GM19438 (cell line): ENCODE measurements around the gene ADSS1.

Experiments used
- ATAC-seq: cut with Tn5 transposase; IDR thresholded peaks from one replicate; pipeline ENCODE4 v1.9.1; 2021; ENCODE audit warnings: low read depth; ENCODE audit not compliant: unreplicated experiment

Gene ADSS1

DNA sequence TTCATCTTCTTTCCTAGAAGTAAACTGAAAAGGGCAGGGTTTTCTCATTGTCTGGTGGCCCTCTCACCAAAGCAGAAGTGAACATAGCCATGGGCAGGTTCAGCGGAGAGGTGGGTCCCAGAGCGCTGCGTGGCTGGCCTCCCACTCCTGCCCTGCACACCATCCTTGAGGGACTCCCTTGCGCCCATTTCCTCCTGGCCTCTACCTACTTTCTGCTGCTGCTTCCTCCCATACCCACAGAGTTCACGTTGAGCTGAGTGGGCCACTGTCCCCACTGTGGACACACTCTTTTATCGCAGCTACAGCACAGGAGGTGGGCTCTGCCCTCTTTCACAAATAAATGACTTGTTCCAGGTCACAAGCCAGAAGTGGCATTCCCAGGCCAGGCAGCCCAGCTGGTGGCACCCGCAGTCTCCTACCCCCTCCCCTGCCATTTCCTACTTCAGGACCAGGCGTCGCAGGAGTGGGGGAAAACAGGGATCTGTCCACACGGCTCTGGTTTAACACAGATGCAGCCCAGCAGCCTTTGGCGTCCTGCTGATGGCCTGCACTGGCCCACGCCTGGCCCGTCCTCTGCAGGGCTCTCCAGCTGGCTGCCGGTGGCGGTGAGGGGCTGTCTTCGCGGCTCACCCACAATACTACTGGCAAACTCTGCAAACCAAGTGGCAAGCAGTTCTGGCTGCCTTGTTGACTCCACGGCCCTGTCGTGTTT lies 33.8 kb downstream of the ADSS1 start:
- ATAC-seq = no peak

DNA sequence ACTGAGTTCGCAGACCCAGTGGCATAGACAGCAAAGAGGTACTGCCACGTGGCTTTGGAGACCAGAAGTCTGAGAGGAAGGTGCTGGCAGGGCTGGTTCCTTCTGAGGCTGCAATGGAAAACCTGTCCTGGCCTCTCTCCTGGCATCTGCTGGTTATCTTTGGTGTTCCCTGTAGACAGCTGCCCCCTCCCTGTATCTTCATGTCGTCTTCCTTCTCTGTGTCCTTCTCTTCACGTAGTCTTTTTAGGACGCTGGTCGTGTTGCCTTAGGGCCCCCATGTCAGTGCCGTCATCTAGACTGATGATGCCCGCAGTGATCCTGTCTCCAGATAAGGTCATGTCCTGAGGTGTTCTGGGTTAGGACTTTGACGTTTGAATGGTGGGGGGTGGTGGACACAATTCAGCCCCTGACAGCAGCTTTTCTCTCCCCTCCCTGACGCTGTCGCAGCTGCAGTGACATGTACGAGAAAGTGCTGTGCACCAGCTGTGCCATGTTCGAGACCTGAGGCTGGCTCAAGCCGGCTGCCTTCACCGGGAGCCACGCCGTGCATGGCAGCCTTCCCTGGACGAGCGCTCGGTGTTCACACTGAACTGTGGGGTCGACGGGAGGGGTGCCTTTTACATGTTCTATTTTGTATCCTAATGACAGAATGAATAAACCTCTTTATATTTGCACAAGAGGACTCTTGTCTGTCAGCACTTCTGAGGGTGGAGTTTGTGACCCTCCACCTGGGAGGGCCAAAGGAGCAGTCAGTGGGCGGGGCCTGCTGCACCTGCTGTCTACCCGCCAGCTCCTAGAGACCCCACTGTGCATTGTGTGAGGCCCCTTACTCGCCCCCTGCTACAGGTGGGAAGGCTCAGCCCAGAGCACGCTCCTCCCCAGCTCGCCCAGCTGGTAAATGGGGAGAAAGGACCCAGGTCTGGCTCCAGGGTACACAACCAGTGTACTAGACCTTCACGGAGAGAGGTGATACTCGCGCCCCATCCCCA lies 35.2 kb downstream of the ADSS1 start:
- ATAC-seq = no peak

DNA sequence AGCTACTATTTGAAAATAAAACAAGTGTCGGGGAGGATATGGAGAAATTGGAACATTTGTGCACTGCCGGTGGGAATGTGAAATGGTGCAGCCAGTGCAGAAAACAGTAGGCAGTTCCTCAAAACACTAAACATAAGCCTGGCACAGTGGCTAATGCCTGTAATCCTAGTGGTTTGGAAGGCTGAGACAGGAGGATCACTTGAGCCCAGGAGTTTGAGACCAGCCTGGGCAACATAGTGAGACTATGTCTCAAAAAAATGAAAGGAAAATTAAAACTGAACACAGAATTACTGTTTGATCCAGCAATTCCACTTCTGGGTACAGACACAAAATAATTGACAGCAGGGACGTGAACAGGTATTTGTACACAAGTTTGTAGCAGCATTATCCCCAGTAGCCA lies 41.5 kb downstream of the ADSS1 start:
- no peak for ATAC-seq

DNA sequence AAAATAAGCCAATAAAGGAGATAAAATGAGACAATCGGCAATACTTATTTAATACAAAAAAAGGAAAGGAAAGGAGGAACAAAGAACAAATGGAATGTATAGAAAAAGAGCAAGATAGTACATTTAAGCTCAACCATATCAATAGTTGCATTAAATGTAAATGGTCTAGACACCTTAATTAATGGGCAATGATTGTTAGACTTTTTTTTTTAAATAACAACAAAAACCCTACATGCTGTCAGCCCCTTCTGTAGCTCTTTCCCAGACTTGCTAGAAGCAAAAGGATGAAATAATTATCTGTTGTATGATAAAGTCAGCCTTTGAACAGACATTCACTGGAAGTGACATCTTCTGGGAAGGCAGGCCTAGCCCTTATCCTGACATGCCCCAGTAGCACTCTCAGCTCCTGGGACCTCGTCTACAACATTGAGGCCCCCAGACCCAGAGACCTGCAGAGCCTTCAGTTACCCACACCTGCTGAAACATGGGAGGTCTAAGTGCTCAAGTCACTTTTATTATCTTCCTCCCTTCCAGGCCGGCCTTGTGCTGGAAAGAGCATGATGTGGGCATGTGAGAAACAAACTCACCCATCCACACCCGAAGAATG lies 42.3 kb downstream of the ADSS1 start:
- ATAC-seq = no peak

DNA sequence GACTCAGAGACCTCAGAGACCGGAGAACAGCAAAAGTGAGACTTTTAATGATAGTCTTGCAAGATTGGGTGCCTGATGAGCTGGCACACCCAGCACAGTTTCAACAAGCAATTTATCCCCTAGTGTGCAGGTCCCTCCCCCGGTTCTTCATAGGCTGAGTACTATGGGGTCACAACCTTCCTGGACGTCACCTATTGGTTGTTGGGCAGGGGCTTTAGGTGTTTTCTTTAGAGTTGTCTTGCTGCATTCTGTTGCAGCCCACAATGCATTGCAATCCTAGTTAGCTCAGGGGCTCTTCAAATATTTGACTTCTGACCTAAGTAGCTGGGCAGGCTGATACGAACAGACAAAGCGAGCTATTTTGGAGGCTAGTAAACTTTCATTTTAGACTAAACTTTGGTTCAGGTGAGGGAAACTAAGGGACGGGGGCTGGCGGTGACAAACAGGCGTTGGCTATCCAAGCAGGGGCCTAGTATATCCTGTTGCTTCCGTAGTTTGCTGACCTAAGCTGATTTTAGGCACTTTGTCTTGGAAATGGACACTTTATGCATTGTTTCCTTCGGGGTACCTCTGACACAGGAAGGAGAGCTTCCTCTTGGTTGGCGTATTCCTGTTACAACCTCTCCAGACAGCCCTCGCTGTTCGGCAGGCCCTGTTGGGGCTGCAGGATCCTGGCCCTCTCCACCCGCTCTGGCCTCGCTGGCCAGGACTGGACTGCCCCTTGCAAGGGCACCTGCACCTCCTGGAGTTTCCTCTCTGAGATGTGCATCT lies 43.0 kb downstream of the ADSS1 start:
- ATAC-seq = no peak

DNA sequence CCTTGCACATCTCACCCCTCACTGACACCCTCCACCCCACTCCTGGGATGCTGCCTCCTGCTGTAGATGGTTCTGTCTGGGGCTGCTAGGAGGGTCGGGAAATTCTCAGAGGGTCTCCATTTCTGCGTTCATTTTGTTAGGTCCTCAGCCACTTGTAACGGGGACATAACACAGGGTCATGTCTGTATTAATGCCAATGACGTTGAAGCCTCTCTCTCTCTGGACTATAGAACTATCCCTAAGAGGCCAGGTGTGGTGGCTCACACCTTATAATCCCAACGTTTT lies 43.5 kb downstream of the ADSS1 start:
- no peak for ATAC-seq

DNA sequence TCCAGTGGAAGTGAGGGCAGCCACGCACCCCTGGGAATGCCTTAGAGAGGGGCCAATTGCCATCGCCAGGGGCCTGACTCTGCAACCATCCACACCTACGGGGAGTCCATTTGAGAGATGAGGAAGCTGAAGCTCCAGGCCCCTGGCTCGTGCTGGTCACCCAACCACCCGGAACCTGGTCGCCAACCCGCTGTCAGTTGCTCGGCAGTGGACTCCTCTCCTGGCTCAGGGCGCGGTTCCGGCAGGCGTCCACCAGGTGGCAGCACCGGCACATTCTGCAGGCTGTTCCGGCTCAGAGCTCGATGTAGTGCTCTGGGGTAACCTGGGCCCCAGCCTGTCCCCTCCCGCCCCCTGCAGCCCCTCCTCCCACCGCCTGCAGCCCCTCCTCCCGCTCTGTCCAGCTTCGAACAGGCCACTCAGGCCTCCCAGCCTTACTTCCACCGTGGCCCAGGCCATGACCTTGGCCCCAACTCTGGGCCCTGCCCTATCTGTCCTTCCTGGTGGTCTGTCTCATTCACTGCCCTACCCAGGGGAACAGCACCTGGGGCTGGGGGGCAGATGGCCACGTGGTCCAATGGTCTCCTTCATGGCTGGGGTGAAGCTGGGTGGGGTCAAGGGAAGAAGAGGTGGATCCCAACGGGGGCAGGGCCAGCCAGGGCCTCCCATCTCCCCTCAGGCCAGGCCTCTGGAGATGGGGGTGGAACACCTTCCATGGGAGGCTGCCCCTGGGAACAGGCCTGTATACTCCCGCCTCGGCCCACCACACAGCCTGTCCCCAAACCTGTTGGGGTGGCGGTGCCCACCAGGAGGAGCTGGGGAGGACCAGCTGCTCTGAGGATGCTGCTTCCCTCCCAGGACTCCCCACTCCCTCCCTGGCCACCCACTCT lies 44.7 kb downstream of the ADSS1 start:
- ATAC-seq = no peak

DNA sequence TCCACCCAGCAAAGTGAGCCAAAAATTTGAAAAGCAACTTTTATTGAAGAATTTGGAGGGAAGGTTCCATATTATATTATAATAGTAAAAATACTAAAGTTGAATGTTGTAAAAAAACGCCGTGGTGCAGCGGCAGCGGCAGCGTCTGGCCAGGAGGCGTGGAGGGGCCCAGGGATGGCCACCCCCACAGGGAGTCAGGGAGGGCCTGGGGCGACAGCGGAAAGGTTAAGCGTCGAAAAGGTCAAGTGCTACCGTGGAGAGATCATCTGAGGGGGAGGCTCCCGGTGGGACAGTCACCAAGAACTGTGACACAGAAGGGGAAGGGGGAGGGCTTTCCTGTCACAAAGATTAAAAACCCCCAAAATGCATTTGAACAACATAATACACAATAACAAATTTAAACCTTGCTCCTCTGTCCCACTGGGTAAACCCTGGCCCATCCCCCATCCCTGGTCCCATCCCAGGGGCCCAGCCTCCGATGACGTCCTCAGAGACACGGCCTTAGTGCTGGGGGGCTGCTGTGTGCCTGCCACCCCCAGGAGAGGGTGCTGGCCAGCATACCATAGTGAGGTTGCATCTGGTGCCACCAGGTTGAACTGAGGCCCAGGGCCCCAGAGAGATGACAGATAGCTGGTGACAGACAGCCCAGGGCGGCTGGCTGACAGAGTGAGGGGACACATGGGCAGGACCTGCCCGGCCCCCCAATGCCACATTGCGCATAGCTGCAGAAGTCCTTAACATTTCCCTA lies 45.5 kb downstream of the ADSS1 start:
- ATAC-seq = no peak

DNA sequence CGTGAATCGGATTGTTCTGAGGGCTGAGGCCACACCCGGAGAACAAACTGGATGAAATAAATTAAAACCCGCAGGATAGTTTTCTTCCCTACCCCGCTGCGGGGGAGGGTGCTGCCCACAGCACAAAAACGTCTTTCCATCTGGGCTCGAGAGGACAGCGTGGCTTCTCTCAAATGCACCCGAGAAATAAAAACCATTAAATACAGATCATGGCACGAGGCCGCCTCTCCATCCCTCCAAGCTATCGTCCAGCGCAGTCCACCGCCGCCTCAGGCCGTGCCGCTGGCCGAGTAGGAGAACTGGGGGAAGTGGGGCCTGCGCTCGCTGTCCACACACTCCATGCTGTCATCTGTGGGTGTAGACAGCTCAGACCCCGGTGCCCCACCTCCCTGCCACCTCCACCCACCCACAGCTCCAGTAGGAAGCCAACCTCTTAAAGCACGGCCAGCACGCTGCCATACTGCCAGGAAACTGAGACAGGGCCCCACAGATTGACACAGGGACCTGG lies 46.1 kb downstream of the ADSS1 start:
- no peak for ATAC-seq

DNA sequence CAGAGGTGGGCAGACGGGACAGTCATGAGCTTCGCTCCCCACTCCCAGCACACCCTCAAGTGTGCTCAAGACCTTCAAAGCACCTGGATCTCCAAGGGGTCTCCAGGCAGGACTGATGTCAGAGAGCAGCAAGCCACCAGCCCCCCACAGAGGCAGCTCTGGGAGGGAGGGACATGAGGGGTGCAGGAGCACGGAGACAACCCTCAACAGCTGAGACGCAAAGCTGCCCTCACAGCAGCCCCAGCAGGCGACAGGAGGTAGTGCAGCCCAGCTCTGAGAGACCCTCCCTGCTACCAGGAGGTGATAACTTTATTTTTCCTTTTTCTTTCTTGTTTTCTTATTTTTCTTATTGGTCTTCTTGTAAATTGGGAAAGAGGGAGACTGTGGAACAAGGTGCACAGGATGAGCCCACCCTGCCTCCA lies 46.8 kb downstream of the ADSS1 start:
- ATAC-seq = no peak

DNA sequence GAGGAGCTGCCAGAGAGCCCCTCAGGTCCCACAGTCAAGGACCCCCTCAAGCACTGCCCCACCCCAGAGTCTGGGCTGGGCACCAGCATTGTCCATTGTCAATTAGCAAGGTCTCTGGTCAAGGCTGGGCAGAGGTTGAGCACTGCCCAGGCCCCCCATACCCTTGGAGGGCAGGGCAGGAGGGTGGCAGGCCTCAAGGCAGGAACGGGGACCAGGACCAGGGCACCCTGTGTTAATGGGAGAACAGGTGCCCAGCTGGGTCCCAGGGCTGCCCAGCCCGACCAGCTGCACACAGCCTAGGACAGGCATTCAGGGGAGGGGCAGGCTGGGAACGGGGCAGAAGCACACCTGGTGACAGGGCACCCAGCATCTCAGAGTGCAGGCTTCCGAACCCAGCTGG lies 47.3 kb downstream of the ADSS1 start:
- no peak for ATAC-seq

DNA sequence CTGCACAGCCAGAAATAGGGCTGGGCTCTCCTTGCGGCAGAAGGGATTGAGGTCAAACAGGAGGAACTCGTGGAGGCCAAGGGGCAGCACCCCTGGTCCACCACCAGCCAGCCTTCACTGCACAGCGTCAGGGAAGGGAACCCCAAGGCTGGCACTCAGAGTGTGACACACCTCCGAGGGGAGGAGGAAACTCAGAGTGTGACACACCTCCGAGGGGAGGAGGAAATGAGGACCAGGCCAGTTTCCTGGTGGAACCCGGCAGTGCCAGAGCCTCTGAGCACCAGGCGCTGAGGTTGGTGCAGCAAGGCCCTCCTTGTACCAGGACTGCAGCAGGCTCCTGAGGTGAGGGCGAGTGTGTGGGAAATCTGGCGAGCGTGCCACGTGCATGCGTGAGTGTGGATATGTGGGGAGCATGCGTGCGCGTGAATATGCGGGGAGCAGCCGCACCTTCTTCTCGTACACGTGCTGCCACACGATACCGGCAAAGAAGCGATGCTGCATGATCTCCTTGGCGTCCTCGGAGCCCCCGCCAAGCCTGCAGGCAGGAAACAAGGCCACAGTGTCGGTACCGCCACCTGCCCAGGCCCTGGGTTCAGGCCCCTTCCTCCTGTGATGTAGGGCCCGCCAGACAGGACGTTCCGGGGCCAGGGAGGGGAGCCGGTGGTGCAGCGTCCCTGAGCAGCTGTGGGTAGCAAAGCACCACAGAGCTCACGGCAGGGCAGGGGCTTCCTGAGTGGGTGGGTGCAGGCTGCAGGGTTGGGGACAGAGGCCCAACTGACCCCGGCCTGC lies 48.1 kb downstream of the ADSS1 start:
- ATAC-seq = no peak

DNA sequence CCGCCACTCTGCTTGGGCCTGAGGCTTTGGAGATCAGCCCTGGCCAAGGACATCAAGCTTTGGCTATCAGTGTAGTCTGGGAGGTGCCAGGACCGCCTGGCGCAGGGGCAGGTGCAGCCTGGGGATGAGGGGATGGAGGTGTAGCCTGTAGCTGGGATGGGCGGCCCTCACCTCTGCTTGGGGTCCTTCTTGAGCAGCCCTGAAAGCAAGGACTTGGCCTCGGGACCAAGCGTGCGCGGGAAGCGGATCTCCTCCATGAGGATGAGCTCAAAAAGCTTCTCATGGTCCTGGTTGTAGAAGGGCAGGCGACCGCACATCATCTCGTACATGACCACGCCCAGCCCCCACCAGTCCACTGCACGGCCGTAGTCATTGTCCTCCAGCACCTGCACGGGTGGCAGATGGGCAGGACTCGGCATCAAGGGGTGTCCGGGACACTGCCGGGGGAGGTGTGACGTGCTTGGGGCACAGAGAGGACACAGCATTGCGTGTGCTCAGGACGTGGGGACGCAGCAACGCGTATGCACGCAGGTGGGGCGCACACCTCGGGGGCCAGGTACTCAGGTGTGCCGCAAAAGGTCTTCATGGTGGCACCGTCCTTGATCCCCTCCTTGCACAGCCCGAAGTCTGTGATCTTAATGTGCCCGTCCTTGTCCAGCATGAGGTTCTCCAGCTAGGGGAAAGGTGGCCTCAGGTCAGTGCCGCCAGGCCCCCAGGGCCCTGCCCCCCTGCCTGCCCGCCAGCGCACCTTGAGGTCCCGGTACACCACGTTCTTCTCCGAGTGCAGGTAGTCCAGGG lies 48.9 kb downstream of the ADSS1 start:
- ATAC-seq = no peak

DNA sequence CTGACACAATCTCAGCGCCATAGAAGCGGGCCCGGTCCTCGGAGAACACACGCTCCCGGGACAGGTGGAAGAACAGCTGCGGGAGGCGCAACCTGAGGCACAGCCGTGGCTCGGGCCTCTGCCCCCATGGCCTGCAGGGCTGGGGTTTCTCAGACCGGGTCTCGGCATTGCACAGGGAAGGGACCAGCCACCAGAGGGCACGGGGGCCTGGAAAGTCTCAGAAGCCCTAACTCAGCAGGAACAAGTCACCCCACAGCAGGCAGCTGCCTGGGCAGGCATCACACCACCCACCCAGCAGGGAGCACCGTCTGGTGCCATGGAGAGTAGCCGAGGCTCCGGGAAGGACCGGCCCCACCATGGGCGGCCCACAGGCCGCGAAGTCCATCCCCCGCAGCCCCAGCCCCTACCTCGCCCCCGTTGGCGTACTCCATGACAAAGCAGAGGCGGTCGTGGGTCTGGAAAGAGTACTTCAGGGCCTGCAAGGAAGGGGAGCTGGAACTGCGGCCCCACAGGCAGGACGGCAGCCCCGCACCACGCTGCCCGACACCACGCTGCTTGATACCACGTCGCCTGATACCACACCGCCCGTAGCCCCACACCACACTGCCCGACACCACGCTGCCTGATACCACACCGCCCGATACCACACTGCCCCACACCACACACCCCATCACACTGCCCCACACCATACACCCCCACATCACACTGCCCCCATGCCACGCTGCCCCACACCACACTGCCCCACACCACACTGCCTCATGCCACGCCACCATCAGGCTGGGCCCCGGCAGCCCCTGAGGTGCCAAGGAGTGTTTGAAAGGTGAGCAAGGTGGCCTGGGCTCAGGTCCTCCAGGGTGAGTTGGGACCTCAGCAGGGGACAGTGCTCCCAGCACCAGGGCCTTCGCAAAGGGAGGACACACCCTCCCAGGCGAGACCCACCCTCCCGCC lies 49.8 kb downstream of the ADSS1 start:
- no peak for ATAC-seq

DNA sequence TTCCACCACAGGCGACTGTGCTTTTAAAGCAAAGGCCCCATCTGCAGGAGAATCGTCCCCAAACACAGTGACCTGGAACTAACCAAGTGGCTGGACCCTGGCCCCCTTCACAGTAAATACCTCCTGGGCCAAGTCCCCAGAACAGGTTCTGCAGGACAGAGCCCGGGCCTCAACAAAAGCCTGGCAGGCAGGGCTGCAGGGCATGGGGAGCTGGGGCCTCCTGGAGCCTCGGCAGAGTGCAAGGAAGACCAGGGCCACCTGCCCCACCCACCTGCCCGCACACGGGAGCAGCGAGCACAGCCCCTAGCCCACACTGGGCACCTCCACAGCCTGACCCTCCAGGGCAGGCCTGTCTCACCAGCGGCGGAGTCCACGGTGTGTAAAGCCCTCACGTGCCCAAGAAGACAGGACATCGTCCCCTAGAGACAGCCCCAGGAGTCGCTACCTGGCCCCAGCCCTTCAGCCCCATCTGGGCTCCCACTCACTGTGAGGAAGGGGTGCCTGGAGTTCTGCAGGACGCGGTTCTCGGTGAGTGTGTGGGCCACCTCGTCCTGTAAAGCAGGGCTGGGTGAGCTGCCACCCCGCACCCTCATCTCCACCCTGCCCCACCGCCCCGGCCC lies 50.5 kb downstream of the ADSS1 start:
- ATAC-seq = no peak

DNA sequence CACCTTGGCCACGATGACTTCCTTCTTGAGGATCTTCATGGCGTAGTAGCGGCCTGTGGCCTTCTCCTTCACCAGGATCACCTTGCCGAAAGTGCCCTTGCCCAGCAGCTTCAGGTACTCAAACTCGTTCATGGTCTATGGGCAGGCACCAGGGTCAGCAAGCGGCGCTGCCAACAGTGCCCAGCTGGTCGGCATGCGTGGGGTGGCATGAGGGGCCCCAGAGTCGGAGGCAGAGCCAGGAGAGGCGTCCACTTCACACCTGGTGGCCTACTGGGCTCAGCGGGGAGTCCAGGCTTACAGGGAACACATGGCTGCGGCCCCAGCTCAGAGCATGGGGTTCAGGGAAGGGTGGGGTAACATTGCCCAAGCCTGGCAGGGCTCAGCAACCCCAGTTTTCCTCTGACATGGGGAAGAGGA lies 51.1 kb downstream of the ADSS1 start:
- no peak for ATAC-seq
